ENCODE measurements around the gene CSF2RB. TPM values are rescaled to one million over a fixed set of nuclear protein-coding genes. Genes with fewer than 3 reads are reported as not detected.

CSF2RB gene
- total RNA-seq, 1 experiment from 2014 or later = not detected

DNA sequence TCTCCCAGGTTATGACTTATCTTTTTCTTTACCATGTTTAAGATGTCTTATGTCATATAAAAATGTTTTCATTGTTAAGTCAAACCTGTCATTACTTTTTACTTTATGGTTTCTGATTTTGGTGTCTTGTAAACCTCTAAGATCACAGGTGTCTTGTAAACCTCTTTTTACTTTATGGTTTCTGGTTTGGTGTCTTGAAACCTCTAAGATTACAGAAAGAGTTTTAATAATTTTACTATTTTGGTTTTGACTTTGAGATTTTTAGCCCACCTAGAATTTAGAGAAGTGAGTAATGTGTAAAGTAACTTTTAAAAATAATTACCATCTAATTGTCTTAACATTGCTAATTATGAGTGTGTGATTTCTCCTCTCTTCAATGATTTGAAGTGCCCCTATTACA lies 2.6 kb downstream of the CSF2RB start:
- no peaks in the 10 kb centered on the region for H3K36me3 Mint-ChIP-seq (ENCODE audit: insufficient read depth in 1 of 3, low read depth in 3 of 3)
- peaks cover 88% of the 10 kb centered on the region for H3K27me3 Mint-ChIP-seq (ENCODE audit: low read depth)
- Histone ChIP-seq H3K4ac (ENCODE audit: low read depth, low read length) (no peak overlapping the region), H2AFZ (ENCODE audit: low read length) (no peak overlapping the region), H3K9me3 (ENCODE audit: control insufficient read depth, low read depth, low read length) (no peaks in the 10 kb centered on the region), H2BK20ac (ENCODE audit: low read depth, low read length, poor library complexity, severe bottlenecking) (no peak overlapping the region), H3K79me2 (ENCODE audit: insufficient read depth, low read length) (no peaks in the 10 kb centered on the region), H3K23me2 (ENCODE audit: insufficient read length, low read depth, low read length, poor library complexity, severe bottlenecking) (no peaks in the 10 kb centered on the region), H3K9ac (ENCODE audit: extremely low read depth, insufficient read length, low read length) (no peak overlapping the region), H3K4me1 (ENCODE audit: insufficient read depth, low read length) (no peaks in the 10 kb centered on the region; the same call in 1 of the 2 replicates), H3K4me2 (ENCODE audit: insufficient read depth, insufficient read length, low read length) (no peak overlapping the region), H4K20me1 (ENCODE audit: control insufficient read depth, insufficient read depth, insufficient read length) (no peaks in the 10 kb centered on the region), H4K8ac (replicated peaks; ENCODE audit: insufficient read length, low read depth, low read length) (no peak overlapping the region), H2BK15ac (ENCODE audit: low read depth, low read length) (no peak overlapping the region), H4K91ac (ENCODE audit: insufficient read length, low read depth, low read length) (no peak overlapping the region), H3K27ac (ENCODE audit: insufficient read length, low read depth, low read length) (no peak overlapping the region), H3K56ac (ENCODE audit: insufficient read length, low read depth, low read length) (no peak overlapping the region), H3K18ac (ENCODE audit: insufficient read length, low read depth, low read length) (no peak overlapping the region), H2BK12ac (ENCODE audit: insufficient read length, low read depth, low read length) (no peak overlapping the region), H2AK5ac (ENCODE audit: insufficient read length, low read length) (no peak overlapping the region), H2BK120ac (ENCODE audit: low read depth, low read length, poor library complexity, severe bottlenecking) (no peak overlapping the region), H3K79me1 (ENCODE audit: insufficient read depth, low read depth, low read length, poor library complexity, severe bottlenecking) (no peaks in the 10 kb centered on the region), H4K5ac (ENCODE audit: insufficient read length, low read depth, low read length) (no peak overlapping the region), H2BK5ac (ENCODE audit: insufficient read length, low read length) (no peak overlapping the region), H3T11ph (ENCODE audit: low read length) (no peak overlapping the region), H3K14ac (ENCODE audit: insufficient read depth, low read length) (no peak overlapping the region), H3K27me3 (ENCODE audit: insufficient read depth, low read length) (peaks cover 8% of the 10 kb centered on the region; the same call in 1 of the 2 replicates), H3K23ac (ENCODE audit: insufficient read length, low read depth, low read length) (no peak overlapping the region)
- H3K4me3 Mint-ChIP-seq = no peak overlapping the region
- peaks cover 22 to 24% of the 10 kb centered on the region in 2 experiments for H3K4me1 Mint-ChIP-seq
- peaks cover 0 to 3% of the 10 kb centered on the region in 2 experiments; a peak in 2 of 5 replicates for H3K9me3 Mint-ChIP-seq
- no peak for DNase-seq
- TF ChIP-seq CTCF (conservative IDR thresholded peaks at IDR 0.05) = no peak
- no peak overlapping the region for H3K27ac Mint-ChIP-seq
